HUES6 (cell line): ENCODE measurements around the gene MMAA.
"Not testable (repeated sequence)": the region's sequence is repeated elsewhere in the genome, so short reads cannot be mapped to it uniquely, and the experiment has no call there.

Source experiments
- H3K27ac ChIP-seq: 2 replicates; pipeline ENCODE4 v1.7.0; 2013; ENCODE audit warnings: low read depth, mild to moderate bottlenecking, low read length, inconsistent platforms
- H3K27me3 ChIP-seq: 2 replicates; pipeline ENCODE4 v1.6.1; 2013; ENCODE audit warnings: low read length; ENCODE audit not compliant: control insufficient read depth, insufficient read depth
- H3K36me3 ChIP-seq: 2 replicates; pipeline ENCODE4 v1.6.1; 2013; ENCODE audit warnings: low read length; ENCODE audit not compliant: control insufficient read depth, insufficient read depth
- H3K4me1 ChIP-seq: 2 replicates; pipeline ENCODE4 v1.6.1; 2013; ENCODE audit warnings: low read length; ENCODE audit not compliant: control insufficient read depth, insufficient read depth
- H3K4me3 ChIP-seq: 2 replicates; pipeline ENCODE4 v1.5.1; 2013; ENCODE audit warnings: low read depth, low read length
- H3K9ac ChIP-seq: one replicate; pipeline ENCODE4 v1.6.1; 2013; ENCODE audit warnings: mild to moderate bottlenecking, low read length
- H3K9me3 ChIP-seq: 2 replicates; pipeline ENCODE4 v1.6.1; 2013; ENCODE audit warnings: low read depth, low read length; ENCODE audit not compliant: control insufficient read depth, insufficient read depth

The MMAA gene

DNA sequence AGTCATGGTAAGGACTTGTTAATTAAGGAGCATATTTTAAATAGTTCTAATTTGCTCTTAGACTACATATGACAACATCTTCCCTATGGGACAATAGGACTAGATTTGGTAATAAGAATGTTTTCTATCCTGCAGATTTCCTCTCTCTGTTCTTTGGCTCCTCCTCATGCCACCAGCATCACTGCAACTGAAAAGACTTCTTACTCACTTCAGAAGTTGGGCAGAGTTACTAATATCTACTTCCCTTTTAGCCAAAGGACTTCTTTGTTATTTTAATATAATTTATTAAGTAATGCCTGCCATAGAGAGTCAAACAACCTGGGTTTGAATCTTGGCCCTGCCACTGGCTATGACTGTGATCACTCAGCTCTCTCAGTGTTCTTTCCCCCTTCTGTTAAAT, 16.4 kb downstream of the MMAA start:
- no peak overlapping the region for H3K9ac ChIP-seq
- H3K36me3 ChIP-seq, result no peaks in the 10 kb centered on the region
- peaks cover 12% of the 10 kb centered on the region for H3K4me1 ChIP-seq
- peaks cover 3% of the 10 kb centered on the region; the same call in 1 of the 2 replicates for H3K9me3 ChIP-seq
- H3K4me3 ChIP-seq, result no peak overlapping the region
- H3K27me3 ChIP-seq, result no peaks in the 10 kb centered on the region
- H3K27ac ChIP-seq, result no peak overlapping the region

DNA sequence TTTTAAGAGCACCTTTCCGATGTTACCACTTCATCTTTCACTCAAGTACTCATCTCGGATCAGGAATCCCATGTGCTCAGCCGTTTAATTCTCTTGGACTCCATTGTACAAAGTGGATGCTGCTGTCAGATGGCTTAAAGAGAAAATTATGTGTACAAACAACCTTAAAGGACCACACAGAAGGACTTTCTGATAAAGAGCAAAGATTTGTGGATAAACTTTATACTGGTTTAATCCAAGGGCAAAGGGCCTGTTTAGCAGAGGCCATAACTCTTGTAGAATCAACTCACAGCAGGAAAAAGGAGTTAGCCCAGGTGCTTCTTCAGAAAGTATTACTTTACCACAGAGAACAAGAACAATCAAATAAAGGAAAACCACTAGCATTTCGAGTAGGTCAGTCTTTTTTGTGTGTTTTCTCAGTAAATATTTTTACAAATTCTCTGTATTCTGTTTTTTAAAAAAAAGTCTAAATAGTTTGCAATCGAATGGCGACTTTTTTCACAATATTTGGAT, 20.1 kb downstream of the MMAA start:
- H3K4me1 ChIP-seq, result peaks cover 12% of the 10 kb centered on the region
- H3K36me3 ChIP-seq, result no peaks in the 10 kb centered on the region
- no peak overlapping the region for H3K27ac ChIP-seq
- no peaks in the 10 kb centered on the region for H3K9me3 ChIP-seq
- no peaks in the 10 kb centered on the region for H3K27me3 ChIP-seq
- no peak overlapping the region for H3K9ac ChIP-seq
- no peak overlapping the region for H3K4me3 ChIP-seq

DNA sequence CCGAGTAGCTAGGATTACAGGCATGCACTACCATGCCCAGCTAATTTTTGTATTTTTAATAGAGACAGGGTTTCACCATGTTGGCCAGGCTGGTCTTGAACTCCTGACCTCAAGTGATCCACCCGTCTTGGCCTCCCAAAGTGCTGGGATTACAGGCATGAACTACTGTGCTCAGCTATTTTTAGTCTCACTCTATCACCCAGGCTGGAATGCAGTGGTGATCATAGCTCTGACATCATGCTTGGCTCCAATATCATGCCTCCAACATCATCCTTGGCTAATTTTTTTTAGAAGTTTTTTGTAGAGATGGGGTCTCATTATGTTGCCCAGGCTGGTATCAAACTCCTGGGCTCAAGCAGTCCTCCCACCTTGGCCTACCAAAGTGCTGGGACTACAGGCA, 21.1 kb downstream of the MMAA start:
- not testable (repeated sequence) for H3K36me3 ChIP-seq, H3K9ac ChIP-seq, H3K27ac ChIP-seq, H3K4me3 ChIP-seq, H3K27me3 ChIP-seq, H3K9me3 ChIP-seq
- peaks cover 10% of the 10 kb centered on the region for H3K4me1 ChIP-seq

DNA sequence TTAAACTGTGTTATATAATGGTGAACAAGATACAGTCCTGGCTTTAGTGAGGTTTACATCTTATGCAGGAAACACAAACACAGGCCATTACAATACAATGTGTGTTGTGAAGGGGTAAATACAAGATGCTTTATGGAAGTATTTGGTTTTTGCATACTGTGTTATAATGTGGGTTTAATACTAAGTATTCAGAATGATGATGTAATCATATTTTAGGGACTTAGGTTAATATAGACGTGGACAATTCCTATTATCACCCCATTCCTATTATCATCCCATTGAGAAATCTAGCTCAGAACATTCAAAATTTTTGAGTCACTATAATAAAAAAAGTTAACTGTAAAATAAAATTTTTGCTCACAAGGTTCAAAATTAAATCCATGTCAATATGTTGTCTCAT, 24.1 kb downstream of the MMAA start:
- Histone ChIP-seq H3K4me1 (peaks cover 7% of the 10 kb centered on the region), H3K27ac (no peak overlapping the region), H3K4me3 (no peak overlapping the region), H3K9me3 (no peaks in the 10 kb centered on the region), H3K9ac (no peak overlapping the region), H3K27me3 (no peaks in the 10 kb centered on the region), H3K36me3 (no peaks in the 10 kb centered on the region)

GRCh38 chr4:145644699-145645098, 25.5 kb downstream of the MMAA start:
- no peak overlapping the region for H3K27ac ChIP-seq
- no peaks in the 10 kb centered on the region for H3K27me3 ChIP-seq
- H3K9me3 ChIP-seq, result no peaks in the 10 kb centered on the region
- no peaks in the 10 kb centered on the region for H3K36me3 ChIP-seq
- no peak overlapping the region for H3K4me3 ChIP-seq
- H3K4me1 ChIP-seq, result peaks cover 4% of the 10 kb centered on the region; the same call in 1 of the 2 replicates
- H3K9ac ChIP-seq, result no peak overlapping the region

GRCh38 chr4:145656156-145656555, 37.0 kb downstream of the MMAA start:
- H3K27me3 ChIP-seq, result no peaks in the 10 kb centered on the region
- no peaks in the 10 kb centered on the region for H3K36me3 ChIP-seq
- H3K4me3 ChIP-seq, result no peak overlapping the region
- H3K27ac ChIP-seq, result no peak overlapping the region
- H3K9ac ChIP-seq, result no peak overlapping the region
- no peaks in the 10 kb centered on the region for H3K4me1 ChIP-seq
- peaks cover 8% of the 10 kb centered on the region for H3K9me3 ChIP-seq

GRCh38 chr4:145660064-145660463, 40.9 kb downstream of the MMAA start:
- Histone ChIP-seq H3K36me3 (no peaks in the 10 kb centered on the region), H3K9ac (no peak overlapping the region), H3K4me3 (no peak overlapping the region), H3K9me3 (peaks cover 3% of the 10 kb centered on the region; the same call in 1 of the 2 replicates), H3K27me3 (no peaks in the 10 kb centered on the region), H3K27ac (no peak overlapping the region), H3K4me1 (no peaks in the 10 kb centered on the region)

DNA sequence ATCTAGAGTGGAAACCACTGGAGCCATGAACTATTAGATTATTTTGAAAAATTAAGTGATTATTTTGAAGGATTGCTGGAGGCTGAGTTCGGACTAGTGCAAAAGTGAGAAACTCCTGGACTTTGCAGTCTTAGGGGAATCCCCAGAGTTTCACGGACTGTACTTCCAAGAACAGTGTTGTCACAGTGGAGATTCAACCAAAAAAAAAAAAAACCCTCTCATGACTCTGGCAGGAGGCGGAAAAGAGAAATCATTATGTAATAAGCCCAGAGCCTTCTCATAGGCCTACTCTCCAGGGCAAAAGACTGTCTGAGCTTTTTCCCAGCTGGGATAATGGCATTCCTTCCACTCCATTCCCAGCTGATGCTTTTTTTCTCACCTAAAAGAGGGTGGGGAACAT, 44.0 kb downstream of the MMAA start:
- Histone ChIP-seq H3K9me3 (peaks cover 3% of the 10 kb centered on the region; the same call in 1 of the 2 replicates), H3K27ac (no peak overlapping the region), H3K4me3 (no peak overlapping the region), H3K36me3 (no peaks in the 10 kb centered on the region), H3K9ac (no peak overlapping the region), H3K27me3 (no peaks in the 10 kb centered on the region), H3K4me1 (no peaks in the 10 kb centered on the region)

- H3K4me3 ChIP-seq, result no peak overlapping the region
- H3K4me1 ChIP-seq, result no peaks in the 10 kb centered on the region
- no peak overlapping the region for H3K9ac ChIP-seq
- H3K27me3 ChIP-seq, result no peaks in the 10 kb centered on the region
- no peak overlapping the region for H3K27ac ChIP-seq
- H3K36me3 ChIP-seq, result no peaks in the 10 kb centered on the region
- H3K9me3 ChIP-seq, result no peaks in the 10 kb centered on the region
These were observed 46.6 kb downstream of the MMAA start for GRCh38 chr4:145665773-145666172.

DNA sequence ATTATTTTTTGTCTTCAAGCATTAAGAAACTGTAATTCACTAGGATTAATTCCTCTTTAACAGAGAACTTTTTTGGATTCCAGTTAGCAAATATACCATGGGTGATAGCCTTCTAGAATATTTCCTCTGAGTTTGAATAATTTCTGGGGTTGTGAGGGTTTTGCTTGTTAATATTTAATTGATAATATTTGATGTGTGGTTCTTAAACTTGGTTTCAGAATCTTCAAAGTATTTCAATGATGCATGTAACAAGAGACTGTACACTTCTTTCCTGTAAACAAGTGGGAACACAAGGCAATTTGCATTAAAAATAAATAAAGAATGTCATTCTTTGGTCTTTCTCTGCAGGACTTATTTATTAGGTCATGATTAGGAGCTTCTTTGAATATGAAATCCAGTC, 51.2 kb downstream of the MMAA start:
- H3K36me3 ChIP-seq, result no peaks in the 10 kb centered on the region
- H3K9ac ChIP-seq, result no peak overlapping the region
- H3K9me3 ChIP-seq, result no peaks in the 10 kb centered on the region
- H3K27ac ChIP-seq, result no peak overlapping the region
- H3K4me1 ChIP-seq, result no peaks in the 10 kb centered on the region
- no peak overlapping the region for H3K4me3 ChIP-seq
- H3K27me3 ChIP-seq, result no peaks in the 10 kb centered on the region

DNA sequence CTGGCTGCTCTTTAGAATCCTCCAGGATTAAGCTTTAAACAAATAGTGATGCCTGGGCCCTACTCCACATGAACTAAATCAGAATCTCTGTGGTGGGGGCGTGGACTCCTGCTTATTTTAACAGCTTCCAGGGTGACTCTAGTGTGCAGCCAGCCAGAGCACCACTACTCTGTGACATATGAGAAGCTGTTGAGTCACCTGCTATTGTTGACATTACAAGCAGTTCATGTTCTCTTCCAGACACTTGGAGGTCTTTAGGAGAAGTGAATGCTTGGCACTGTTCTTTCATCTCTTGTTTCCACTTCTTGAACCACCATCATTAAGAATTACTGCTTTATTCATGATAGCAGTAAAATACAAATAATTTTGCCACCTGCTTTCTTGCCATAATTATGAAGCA, 60.3 kb downstream of the MMAA start:
- Histone ChIP-seq H3K4me3 (no peak overlapping the region), H3K27ac (no peak overlapping the region), H3K36me3 (no peaks in the 10 kb centered on the region), H3K4me1 (no peaks in the 10 kb centered on the region), H3K27me3 (no peaks in the 10 kb centered on the region), H3K9me3 (peaks cover 10% of the 10 kb centered on the region), H3K9ac (no peak overlapping the region)

- H3K27ac ChIP-seq, result no peak within 1 kb of the TSS
- no peaks in the 10 kb centered on the region for H3K27me3 ChIP-seq
- H3K4me1 ChIP-seq, result no peaks in the 10 kb centered on the region
- H3K4me3 ChIP-seq, result no peak within 1 kb of the TSS
- H3K36me3 ChIP-seq, result no peaks in the 10 kb centered on the region
- H3K9ac ChIP-seq, result no peak within 1 kb of the TSS
- H3K9me3 ChIP-seq, result peaks cover 10% of the 10 kb centered on the region
These were observed 60.8 kb downstream of the MMAA start, which contains the start of gene C4orf51 for GRCh38 chr4:145679991-145680455. Gene C4orf51 (plus strand): TSS chr4:145680146. CDS start chr4:145680204, 58 bp downstream.
